Measurements from ENCODE around the gene SLC35B1.

DNA sequence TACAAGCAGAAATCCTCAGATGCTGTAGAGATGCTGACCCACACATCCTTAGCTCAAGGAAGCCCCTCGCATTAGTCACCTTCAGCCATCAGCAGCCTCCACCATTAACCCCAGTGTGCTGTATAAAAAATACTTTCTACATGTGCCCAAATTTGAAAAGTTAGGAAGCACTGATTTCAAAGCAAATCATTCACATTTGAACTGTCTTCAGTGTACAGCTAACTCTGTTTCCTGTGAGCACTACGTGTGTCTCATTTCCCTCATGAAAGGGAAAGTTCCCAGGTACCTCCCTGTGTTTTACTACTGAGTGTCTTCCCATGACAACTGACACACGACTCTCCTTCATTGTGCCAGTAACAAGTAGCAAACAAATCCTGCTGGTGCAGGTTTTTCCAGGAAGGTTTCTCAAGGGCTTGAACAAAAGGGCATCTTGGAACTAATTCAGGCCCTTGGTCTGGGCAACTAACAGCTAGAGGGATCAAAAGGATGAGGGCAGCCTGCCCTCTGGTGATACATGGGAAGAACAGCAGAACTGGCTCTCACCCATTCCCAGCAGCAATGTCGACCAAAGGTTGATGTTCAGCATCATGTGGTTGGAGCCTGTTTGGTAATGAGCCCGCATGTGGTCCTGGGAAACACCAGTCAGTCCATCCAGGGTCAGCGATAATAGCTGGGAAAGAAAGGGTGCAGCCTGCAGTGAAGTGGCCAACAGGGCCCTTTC lies 4.0 kb downstream of the SLC35B1 start:
- TF ChIP-seq, protein P1, sequence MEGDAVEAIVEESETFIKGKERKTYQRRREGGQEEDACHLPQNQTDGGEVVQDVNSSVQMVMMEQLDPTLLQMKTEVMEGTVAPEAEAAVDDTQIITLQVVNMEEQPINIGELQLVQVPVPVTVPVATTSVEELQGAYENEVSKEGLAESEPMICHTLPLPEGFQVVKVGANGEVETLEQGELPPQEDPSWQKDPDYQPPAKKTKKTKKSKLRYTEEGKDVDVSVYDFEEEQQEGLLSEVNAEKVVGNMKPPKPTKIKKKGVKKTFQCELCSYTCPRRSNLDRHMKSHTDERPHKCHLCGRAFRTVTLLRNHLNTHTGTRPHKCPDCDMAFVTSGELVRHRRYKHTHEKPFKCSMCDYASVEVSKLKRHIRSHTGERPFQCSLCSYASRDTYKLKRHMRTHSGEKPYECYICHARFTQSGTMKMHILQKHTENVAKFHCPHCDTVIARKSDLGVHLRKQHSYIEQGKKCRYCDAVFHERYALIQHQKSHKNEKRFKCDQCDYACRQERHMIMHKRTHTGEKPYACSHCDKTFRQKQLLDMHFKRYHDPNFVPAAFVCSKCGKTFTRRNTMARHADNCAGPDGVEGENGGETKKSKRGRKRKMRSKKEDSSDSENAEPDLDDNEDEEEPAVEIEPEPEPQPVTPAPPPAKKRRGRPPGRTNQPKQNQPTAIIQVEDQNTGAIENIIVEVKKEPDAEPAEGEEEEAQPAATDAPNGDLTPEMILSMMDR (IDR thresholded peaks at IDR 0.05): peak; percentile 20 to 63 (median 52)
- no peak for TF ChIP-seq POLR2A (IDR thresholded peaks at IDR 0.05)
